K562 (cell line): ENCODE measurements around the gene UBE2G2. TPM values are rescaled to one million over a fixed set of nuclear protein-coding genes. Genes with fewer than 3 reads are reported as not detected.

ENCODE experiments used
- C11orf30 ChIP-seq: fragments of 450-650 bp; IDR thresholded peaks from 2 replicates; pipeline ENCODE4 v1.6.1; 2016; ENCODE audit warnings: low read depth, mild to moderate bottlenecking
- MAFF ChIP-seq: IDR thresholded peaks from 2 replicates; pipeline ENCODE4 v1.6.1; 2012; ENCODE audit warnings: low read length, improper control_type of control experiment
- REST ChIP-seq, 2 experiments: fragments of 450-650 bp; formaldehyde crosslinking in 1 of 2; IDR thresholded peaks; 2 replicates each; pipeline versions ENCODE4 v1.4.0 to v1.6.1; 2014 to 2020; ENCODE audit warnings: mild to moderate bottlenecking in 2 of 2, borderline replicate concordance in 1 of 2, low read depth in 1 of 2
- TBL1XR1 ChIP-seq, 2 experiments: IDR thresholded peaks; 2 replicates each; pipeline ENCODE4 v1.6.1; 2012; ENCODE audit warnings: improper control_type of control experiment in 2 of 2, low read length in 2 of 2, mild to moderate bottlenecking in 1 of 2
- TOE1 ChIP-seq, 2 experiments: fragments of 450-650 bp in 1 of 2; sonication (generic) in 1 of 2; formaldehyde crosslinking in 1 of 2; IDR thresholded peaks; 2 replicates each; pipeline versions ENCODE4 v1.7.1 to v1.8.0; 2016 to 2022; ENCODE audit warnings: borderline replicate concordance in 2 of 2, mild to moderate bottlenecking in 2 of 2, antibody characterized with exemption in 1 of 2, inconsistent platforms in 1 of 2, low read depth in 1 of 2, missing genetic modification reagents in 1 of 2, moderate library complexity in 1 of 2
- ZNF316 ChIP-seq: fragments of 450-650 bp; IDR thresholded peaks from 2 replicates; pipeline ENCODE4 v1.6.1; 2016
- polyA plus RNA-seq, 8 experiments: library from polyadenylated mRNA; depleted of rRNA in 4 of 8; stranded (reverse) in 5 of 8; unstranded in 3 of 8; fragments of >200 nt; fragmentation: Nextera tagmentation in 2 of 8; fragmentation: Illumina TruSeq in 1 of 8; extraction: Ambion mirVana in 2 of 8; extraction: Trizol in 1 of 8; gene quantifications; 2 replicates each; pipeline versions ENCODE4 v1.2.1 to v1.2.3, GENCODE V29; 2011 to 2014; ENCODE audit warnings: inconsistent platforms in 1 of 8, missing spikeins in 1 of 8
- total RNA-seq, 7 experiments: library from RNA; depleted of rRNA in 6 of 7; stranded (reverse); fragments of >200 nt in 6 of 7; fragmentation: Illumina TruSeq in 2 of 7; extraction: Trizol in 2 of 7; gene quantifications; 2 replicates each; pipeline versions ENCODE4 v1.2.1 to v1.2.3, GENCODE V29; 2011 to 2021; ENCODE audit warnings: low replicate concordance in 1 of 7
- TF ChIP-seq, protein P1 (sequence below): fragments of 450-650 bp; formaldehyde crosslinking; IDR thresholded peaks from 2 replicates; pipeline ENCODE4 v1.4.0; 2020; ENCODE audit warnings: mild to moderate bottlenecking, mixed read lengths

The UBE2G2 gene
- total and polyA plus RNA-seq, 9 of the 15 experiments (the other 6 are each of a cell fraction or from before 2014, with no cell fraction given), result 47.5 to 225 (median 140) TPM

DNA sequence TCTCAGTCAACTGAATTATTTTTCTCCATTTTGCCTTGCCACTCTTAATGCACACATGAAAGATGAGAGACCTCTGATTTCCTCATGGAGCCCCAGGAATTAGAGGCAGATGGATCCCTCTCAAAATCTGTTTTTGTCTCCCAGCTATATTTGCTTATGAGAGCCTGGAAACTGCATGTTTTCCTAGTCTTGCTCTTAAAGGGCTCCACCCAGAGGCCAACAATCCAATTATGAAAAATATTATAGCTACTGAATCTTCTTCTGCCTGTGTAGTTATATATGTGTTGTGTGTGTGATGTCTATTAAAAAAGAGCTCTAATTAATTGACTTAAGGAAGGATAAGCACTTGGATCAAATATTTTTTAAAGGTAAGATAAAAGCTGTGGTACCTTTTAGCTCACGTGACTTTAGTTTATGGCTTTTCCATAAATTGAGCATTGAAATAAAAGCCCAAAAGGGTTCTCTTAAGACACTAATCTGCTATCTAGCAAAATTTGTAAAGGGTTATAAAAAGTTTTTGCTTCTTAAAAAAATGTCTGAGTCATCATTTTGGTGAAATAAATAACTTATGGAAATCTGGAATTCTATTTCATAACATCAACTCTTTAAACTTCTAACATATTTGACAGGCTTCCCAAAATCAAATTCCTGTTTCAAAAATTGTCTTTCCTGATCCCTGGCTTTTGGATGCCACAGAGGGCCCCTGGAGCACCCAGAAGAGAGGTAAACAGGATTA is 59.0 kb downstream of the UBE2G2 start (continued):
- TF ChIP-seq REST (IDR thresholded peaks at IDR 0.05; ENCODE audit: borderline replicate concordance), result peak; percentile 56; the same call in 1 of the 2 replicates
- TF ChIP-seq REST (CRISPR knock-in tag; IDR thresholded peaks at IDR 0.05; ENCODE audit: low read depth), result no peak
- peak; percentile 71 for TF ChIP-seq MAFF
- no peak for TF ChIP-seq TBL1XR1 (IDR thresholded peaks at IDR 0.05; ENCODE audit: low read length in 2 of 2)
- TF ChIP-seq TOE1 (IDR thresholded peaks at IDR 0.05; ENCODE audit: borderline replicate concordance), result peak; percentile 31; the same call in 1 of the 2 replicates
- no peak for TF ChIP-seq TOE1 (CRISPR knock-in tag; IDR thresholded peaks at IDR 0.05; ENCODE audit: borderline replicate concordance, low read depth)
- TF ChIP-seq ZNF316, result peak; percentile 91
- TF ChIP-seq, protein P1, sequence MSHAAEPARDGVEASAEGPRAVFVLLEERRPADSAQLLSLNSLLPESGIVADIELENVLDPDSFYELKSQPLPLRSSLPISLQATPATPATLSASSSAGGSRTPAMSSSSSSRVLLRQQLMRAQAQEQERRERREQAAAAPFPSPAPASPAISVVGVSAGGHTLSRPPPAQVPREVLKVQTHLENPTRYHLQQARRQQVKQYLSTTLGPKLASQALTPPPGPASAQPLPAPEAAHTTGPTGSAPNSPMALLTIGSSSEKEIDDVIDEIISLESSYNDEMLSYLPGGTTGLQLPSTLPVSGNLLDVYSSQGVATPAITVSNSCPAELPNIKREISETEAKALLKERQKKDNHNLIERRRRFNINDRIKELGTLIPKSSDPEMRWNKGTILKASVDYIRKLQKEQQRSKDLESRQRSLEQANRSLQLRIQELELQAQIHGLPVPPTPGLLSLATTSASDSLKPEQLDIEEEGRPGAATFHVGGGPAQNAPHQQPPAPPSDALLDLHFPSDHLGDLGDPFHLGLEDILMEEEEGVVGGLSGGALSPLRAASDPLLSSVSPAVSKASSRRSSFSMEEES, result peak; percentile 67
- TF ChIP-seq C11orf30, result peak; percentile 78; the same call in 1 of the 2 replicates
